Endothelial cell of umbilical vein (primary cell): Measurements from ENCODE around the gene PDE4B. TPM values are rescaled to one million over a fixed set of nuclear protein-coding genes. Genes with fewer than 3 reads are reported as not detected.

Experiments used
- BruUV-seq: library from RNA; stranded (reverse); fragments of 400-500 nt; replicated peaks from 2 replicates; lab custom pipeline; 2021; lab: Mats Ljungman, UMichigan
- CTCF ChIA-PET: fragments of 300-600, 350-600 bp; sonication (Branson Sonifier 250); formaldehyde crosslinking; loops from one replicate; lab custom pipeline; 2021; ENCODE audit warnings: antibody characterized with exemption, inconsistent platforms; lab: Charles Lee
- POLR2A ChIA-PET: fragments of 300-600, 350-600 bp; sonication (Branson Sonifier 250); formaldehyde crosslinking; loops from one replicate; lab custom pipeline; 2021; ENCODE audit warnings: antibody characterized with exemption, inconsistent platforms; lab: Charles Lee
- DNase-seq: peaks from one replicate; pipeline ENCODE4 v3.0.0-alpha.2; 2011; ENCODE audit warnings: low read depth, low spot score
- FAIRE-seq: peaks from 2 replicates; lab custom pipeline; 2011; peaks lifted over from hg19 to GRCh38; lab: Jason Lieb, UNC
- H2AFZ ChIP-seq: 2 replicates; pipeline ENCODE4 v1.6.0; 2012; ENCODE audit warnings: low read depth, low read length, control low read depth, inconsistent platforms
- H3K27ac ChIP-seq: 2 replicates; pipeline ENCODE4 v1.5.1; 2011; ENCODE audit warnings: low read depth, mild to moderate bottlenecking, control low read depth, low read length, moderate library complexity; ENCODE audit not compliant: insufficient read depth
- H3K27me3 ChIP-seq, 2 experiments: 2 replicates each; pipeline versions ENCODE4 v1.6.0 to v1.6.1; 2011; ENCODE audit warnings: low read length in 2 of 2, mixed read lengths in 1 of 2; ENCODE audit not compliant: control insufficient read depth in 2 of 2, insufficient read depth in 2 of 2
- H3K36me3 ChIP-seq, 2 experiments: 2 replicates in 1 of 2; 3 replicates in 1 of 2; pipeline ENCODE4 v1.5.1; 2011; ENCODE audit warnings: low read length in 2 of 2, mild to moderate bottlenecking in 1 of 2, moderate library complexity in 1 of 2; ENCODE audit not compliant: control insufficient read depth in 2 of 2, insufficient read depth in 2 of 2; ENCODE audit errors: extremely low read depth in 1 of 2
- H3K4me1 ChIP-seq: 3 replicates; pipeline ENCODE4 v1.5.1; 2011; ENCODE audit warnings: mild to moderate bottlenecking, low read length; ENCODE audit not compliant: control insufficient read depth, insufficient read depth; ENCODE audit errors: extremely low read depth
- H3K4me2 ChIP-seq: 2 replicates; pipeline ENCODE4 v1.6.1; 2011; ENCODE audit warnings: low read length, control low read depth, mixed read lengths; ENCODE audit not compliant: insufficient read depth
- H3K4me3 ChIP-seq, 3 experiments: fragments of 200-600 bp in 1 of 3; sonication (generic), shearing (Covaris generic) in 1 of 3; replicated peaks in 1 of 3; 2 replicates each; pipeline ENCODE4 v1.5.1; 2011 to 2016; ENCODE audit warnings: control low read depth in 3 of 3, low read length in 3 of 3, mild to moderate bottlenecking in 2 of 3, inconsistent platforms in 1 of 3, low read depth in 1 of 3, moderate library complexity in 1 of 3; ENCODE audit not compliant: insufficient read depth in 1 of 3
- H3K79me2 ChIP-seq: 2 replicates; pipeline ENCODE4 v1.6.0; 2012; ENCODE audit warnings: low read length, inconsistent platforms; ENCODE audit not compliant: control insufficient read depth, insufficient read depth
- H3K9ac ChIP-seq: replicated peaks from 2 replicates; pipeline ENCODE3; 2011; ENCODE audit warnings: low read length, control low read depth; ENCODE audit not compliant: insufficient read depth; ENCODE audit errors: extremely low read depth
- H3K9me1 ChIP-seq: replicated peaks from 3 replicates; pipeline ENCODE4 v1.6.0; 2011; ENCODE audit warnings: mild to moderate bottlenecking, low read length; ENCODE audit not compliant: control insufficient read depth, insufficient read depth; ENCODE audit errors: extremely low read depth
- H3K9me3 ChIP-seq: replicated peaks from 2 replicates; pipeline ENCODE4 v1.5.1; 2012; ENCODE audit warnings: low read length, inconsistent platforms; ENCODE audit not compliant: control insufficient read depth, insufficient read depth
- H4K20me1 ChIP-seq: replicated peaks from 2 replicates; pipeline ENCODE3; 2011; ENCODE audit warnings: mild to moderate bottlenecking, low read length; ENCODE audit not compliant: control insufficient read depth, insufficient read depth; ENCODE audit errors: extremely low read depth
- EZH2 ChIP-seq: IDR thresholded peaks from 2 replicates; pipeline ENCODE4 v1.6.1; 2012; ENCODE audit warnings: borderline replicate concordance, low read depth, mild to moderate bottlenecking, moderate library complexity, low read length, inconsistent platforms; ENCODE audit not compliant: severe bottlenecking
- JUN ChIP-seq: IDR thresholded peaks from 2 replicates; pipeline ENCODE4 v1.6.1; 2011; ENCODE audit warnings: borderline replicate concordance, low read depth; ENCODE audit not compliant: insufficient read length, insufficient read depth
- MYC ChIP-seq: IDR thresholded peaks from one replicate; pipeline ENCODE4 v1.6.1; 2011; ENCODE audit warnings: mild to moderate bottlenecking, low read depth, low read length
- dilution Hi-C: fragments of 300-500 bp; cut with MboI; formaldehyde crosslinking; loops from one replicate; pipeline ENCODE4 v1.15.0; 2019; ENCODE audit warnings: low sequenced_read_pairs; ENCODE audit not compliant: extremely low pct_ligation_motif_present
- intact Hi-C: fragments of 100-400 bp; cut with micrococcal nuclease; formaldehyde crosslinking; loops from one replicate; pipeline ENCODE4 v1.10.0; 2022
- polyA plus RNA-seq, 4 experiments: library from polyadenylated mRNA; depleted of rRNA in 3 of 4; stranded (reverse) in 3 of 4; unstranded in 1 of 4; fragments of >200 nt; gene quantifications; 2 replicates each; pipeline versions ENCODE4 v1.2.1 to v1.2.3, GENCODE V29; 2011 to 2012; ENCODE audit warnings: missing spikeins in 1 of 4
- total RNA-seq: library from RNA; stranded (reverse); gene quantifications from 2 replicates; pipeline ENCODE4 v1.2.3, GENCODE V29; 2021
- TF ChIP-seq, protein P1 (sequence below), 2 donors: IDR thresholded peaks; 1 replicate in 1 of 2; 2 replicates in 1 of 2; pipeline ENCODE4 v1.5.1; 2011; ENCODE audit warnings: low read length in 2 of 2, mild to moderate bottlenecking in 2 of 2, moderate library complexity in 2 of 2, control low read depth in 1 of 2, inconsistent platforms in 1 of 2, low read depth in 1 of 2; ENCODE audit not compliant: insufficient read depth in 1 of 2; ENCODE audit errors: extremely low read depth in 1 of 2

The PDE4B gene
- total and polyA plus RNA-seq, 2 donors (not counting 3 experiments of a cell fraction or from before 2014, with no cell fraction given) = 63.5 to 69.8 TPM

DNA sequence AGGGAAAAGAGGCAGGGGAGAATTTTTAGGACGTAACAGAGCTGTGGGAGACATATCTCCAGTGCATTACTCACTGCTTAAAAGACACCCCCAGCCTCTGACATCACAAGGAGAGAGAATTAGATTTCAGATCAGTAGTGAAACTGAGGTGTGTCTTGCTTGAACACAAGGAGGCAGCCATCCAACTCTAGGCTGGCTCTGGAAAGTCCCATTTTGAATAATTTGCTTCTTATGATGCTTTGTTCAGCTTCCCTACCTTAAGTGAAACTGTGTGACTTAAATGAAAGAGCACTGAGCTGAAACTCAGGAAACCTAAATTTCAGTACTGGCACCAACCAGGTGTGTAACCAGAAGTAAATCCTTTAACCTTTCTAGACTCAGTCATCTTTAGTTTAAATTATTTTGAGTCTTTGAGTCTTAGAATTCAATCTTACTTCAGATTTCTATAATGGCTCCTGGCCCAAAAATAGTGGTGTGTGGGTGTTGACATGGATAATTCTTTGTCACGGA lies 489.7 kb downstream of the PDE4B start:
- POLR2A ChIA-PET = no interaction called here
- peak; percentile 70 for FAIRE-seq
- H2AFZ ChIP-seq = no peak overlapping the region

More for the DNA sequence above, 489.7 kb downstream of the PDE4B start:
- Histone ChIP-seq H3K27me3 (no peaks in the 10 kb centered on the region), H3K9me1 (no peaks in the 10 kb centered on the region), H3K9ac (no peak overlapping the region), H3K36me3 (no peaks in the 10 kb centered on the region), H3K79me2 (no peaks in the 10 kb centered on the region), H4K20me1 (no peaks in the 10 kb centered on the region), H3K9me3 (no peaks in the 10 kb centered on the region), H3K4me2 (no peak overlapping the region), H3K4me3 (no peak overlapping the region), H3K4me1 (peaks cover 3% of the 10 kb centered on the region), H3K27ac (no peak overlapping the region)
- CTCF ChIA-PET = interaction anchor here (0.7 to 2.0 kb wide), 5 partner anchors 9 to 164 kb away, joined by 3 to 7 read pairs (median 3); no protein-coding TSS in a partner anchor
- intact Hi-C loops (no loop called here), dilution Hi-C loops (no loop called here)
- peak; percentile 53 for DNase-seq
- TF ChIP-seq JUN (no peak), EZH2 (no peak), MYC (no peak)
- TF ChIP-seq, protein P1, sequence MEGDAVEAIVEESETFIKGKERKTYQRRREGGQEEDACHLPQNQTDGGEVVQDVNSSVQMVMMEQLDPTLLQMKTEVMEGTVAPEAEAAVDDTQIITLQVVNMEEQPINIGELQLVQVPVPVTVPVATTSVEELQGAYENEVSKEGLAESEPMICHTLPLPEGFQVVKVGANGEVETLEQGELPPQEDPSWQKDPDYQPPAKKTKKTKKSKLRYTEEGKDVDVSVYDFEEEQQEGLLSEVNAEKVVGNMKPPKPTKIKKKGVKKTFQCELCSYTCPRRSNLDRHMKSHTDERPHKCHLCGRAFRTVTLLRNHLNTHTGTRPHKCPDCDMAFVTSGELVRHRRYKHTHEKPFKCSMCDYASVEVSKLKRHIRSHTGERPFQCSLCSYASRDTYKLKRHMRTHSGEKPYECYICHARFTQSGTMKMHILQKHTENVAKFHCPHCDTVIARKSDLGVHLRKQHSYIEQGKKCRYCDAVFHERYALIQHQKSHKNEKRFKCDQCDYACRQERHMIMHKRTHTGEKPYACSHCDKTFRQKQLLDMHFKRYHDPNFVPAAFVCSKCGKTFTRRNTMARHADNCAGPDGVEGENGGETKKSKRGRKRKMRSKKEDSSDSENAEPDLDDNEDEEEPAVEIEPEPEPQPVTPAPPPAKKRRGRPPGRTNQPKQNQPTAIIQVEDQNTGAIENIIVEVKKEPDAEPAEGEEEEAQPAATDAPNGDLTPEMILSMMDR (IDR thresholded peaks at IDR 0.05; ENCODE audit: extremely low read depth in 1 of 2, insufficient read depth in 1 of 2, low read depth in 1 of 2, low read length in 2 of 2) = peak in 1 of 2 donors; percentile 3
- BruUV-seq = no TSS peak
